ENCODE results near the gene KPNA3. TPM values are rescaled to one million over a fixed set of nuclear protein-coding genes. Genes with fewer than 3 reads are reported as not detected.

KPNA3 gene
- total and polyA plus RNA-seq, 2 experiments from 2014 or later, result 30.5 to 55.7 TPM

- ATAC-seq, result peak; percentile 96
- Mint-ChIP-seq H3K27me3 (ENCODE audit: insufficient read depth, low read depth, poor library complexity) (peaks cover 1% of the 10 kb centered on the region), H3K27ac (peak overlapping the region; percentile 19; the same call in 1 of the 2 replicates), H3K9me3 (no peaks in the 10 kb centered on the region; the same call in 2 of the 3 replicates), H3K4me3 (no peak overlapping the region), H3K4me1 (peaks cover 35% of the 10 kb centered on the region), H3K36me3 (ENCODE audit: low read depth) (peaks cover 55% of the 10 kb centered on the region)
- H3K4me2 ChIP-seq, result no peak overlapping the region
- H3K4me1 ChIP-seq (ENCODE audit: insufficient read depth), result peaks cover 25% of the 10 kb centered on the region
- H3K9me2 ChIP-seq (ENCODE audit: insufficient read depth), result no peaks in the 10 kb centered on the region
- H3F3A ChIP-seq (replicated peaks; ENCODE audit: low read depth), result no peaks in the 10 kb centered on the region
- H3K79me2 ChIP-seq (replicated peaks; ENCODE audit: insufficient read depth), result peaks cover 50% of the 10 kb centered on the region
- no peak overlapping the region for H2AFZ ChIP-seq
- peak; percentile 80 for DNase-seq (ENCODE audit: low spot score)
- H3K27ac ChIP-seq (ENCODE audit: low read depth), result no peak overlapping the region
- H3K36me3 ChIP-seq (ENCODE audit: insufficient read depth), result peaks cover 14% of the 10 kb centered on the region
- H3K27me3 ChIP-seq (ENCODE audit: insufficient read depth), result no peaks in the 10 kb centered on the region
- no peak overlapping the region for H3K4me3 ChIP-seq
- H4K20me1 ChIP-seq (replicated peaks; ENCODE audit: insufficient read depth), result peaks cover under 1% of the 10 kb centered on the region
- TF ChIP-seq NANOG (IDR thresholded peaks at IDR 0.05; ENCODE audit: borderline replicate concordance) (no peak), CTCF (conservative IDR thresholded peaks at IDR 0.05; ENCODE audit: low read depth in 2 of 2) (peak; percentile 65 to 86), POLR2AphosphoS5 (IDR thresholded peaks at IDR 0.05; ENCODE audit: low read depth) (no peak)
Observed at GRCh38 chr13:49669735-49670309, 122.7 kb downstream of the KPNA3 start.

- peaks cover 2% of the 10 kb centered on the region for H3K27me3 Mint-ChIP-seq (ENCODE audit: insufficient read depth, low read depth, poor library complexity)
- H3K27ac Mint-ChIP-seq, result no peak overlapping the region
Observed at GRCh38 chr13:49667773-49668172, 124.7 kb downstream of the KPNA3 start.

GRCh38 chr13:49664606-49665005, 127.9 kb downstream of the KPNA3 start:
- ATAC-seq (peak; percentile 85), DNase-seq (ENCODE audit: low spot score) (no peak)
- Mint-ChIP-seq H3K36me3 (ENCODE audit: low read depth) (peaks cover 76% of the 10 kb centered on the region), H3K27ac (no peak overlapping the region), H3K9me3 (no peaks in the 10 kb centered on the region; the same call in 2 of the 3 replicates), H3K27me3 (ENCODE audit: insufficient read depth, low read depth, poor library complexity) (peaks cover 2% of the 10 kb centered on the region), H3K4me1 (peaks cover 3% of the 10 kb centered on the region; the same call in 2 of the 3 replicates), H3K4me3 (no peak overlapping the region)
- no peak overlapping the region for H2AFZ ChIP-seq
- H3K27ac ChIP-seq (ENCODE audit: low read depth), result no peak overlapping the region
- peaks cover 31% of the 10 kb centered on the region for H3K36me3 ChIP-seq (ENCODE audit: insufficient read depth)
- H3K4me3 ChIP-seq, result no peak overlapping the region
- no peaks in the 10 kb centered on the region for H3K9me2 ChIP-seq (ENCODE audit: insufficient read depth)
- H3F3A ChIP-seq (replicated peaks; ENCODE audit: low read depth), result no peaks in the 10 kb centered on the region
- H4K20me1 ChIP-seq (replicated peaks; ENCODE audit: insufficient read depth), result peaks cover 5% of the 10 kb centered on the region
- H3K4me2 ChIP-seq, result no peak overlapping the region
- H3K4me1 ChIP-seq (ENCODE audit: insufficient read depth), result no peaks in the 10 kb centered on the region
- H3K79me2 ChIP-seq (replicated peaks; ENCODE audit: insufficient read depth), result peaks cover 7% of the 10 kb centered on the region
- no peaks in the 10 kb centered on the region for H3K27me3 ChIP-seq (ENCODE audit: insufficient read depth)
- TF ChIP-seq ZNF331 (CRISPR knock-in tag; IDR thresholded peaks at IDR 0.05; ENCODE audit: low read depth) (no peak), ETS1 (IDR thresholded peaks at IDR 0.05) (no peak), NANOG (IDR thresholded peaks at IDR 0.05; ENCODE audit: borderline replicate concordance) (no peak), JUNB (IDR thresholded peaks at IDR 0.05; ENCODE audit: unreplicated experiment) (no peak), CTCF (conservative IDR thresholded peaks at IDR 0.05; ENCODE audit: low read depth in 2 of 2) (no peak), POLR2AphosphoS5 (IDR thresholded peaks at IDR 0.05; ENCODE audit: low read depth) (no peak), ZNF114 (CRISPR knock-in tag; IDR thresholded peaks at IDR 0.05) (no peak)

More at GRCh38 chr13:49667773-49668172, 124.7 kb downstream of the KPNA3 start:
- Mint-ChIP-seq H3K36me3 (ENCODE audit: low read depth) (peaks cover 59% of the 10 kb centered on the region), H3K9me3 (no peaks in the 10 kb centered on the region; the same call in 2 of the 3 replicates), H3K4me3 (no peak overlapping the region), H3K4me1 (peaks cover 34% of the 10 kb centered on the region)
- no peak overlapping the region for H2AFZ ChIP-seq
- H4K20me1 ChIP-seq (replicated peaks; ENCODE audit: insufficient read depth), result peaks cover 5% of the 10 kb centered on the region
- DNase-seq (ENCODE audit: low spot score) (no peak), ATAC-seq (no peak)
- no peak overlapping the region for H3K4me3 ChIP-seq
- peaks cover 22% of the 10 kb centered on the region for H3K36me3 ChIP-seq (ENCODE audit: insufficient read depth)
- peaks cover 30% of the 10 kb centered on the region for H3K79me2 ChIP-seq (replicated peaks; ENCODE audit: insufficient read depth)
- peaks cover 23% of the 10 kb centered on the region for H3K4me1 ChIP-seq (ENCODE audit: insufficient read depth)
- H3K9me2 ChIP-seq (ENCODE audit: insufficient read depth), result no peaks in the 10 kb centered on the region
- no peaks in the 10 kb centered on the region for H3F3A ChIP-seq (replicated peaks; ENCODE audit: low read depth)
- TF ChIP-seq NANOG (IDR thresholded peaks at IDR 0.05; ENCODE audit: borderline replicate concordance), result no peak
- no peak for TF ChIP-seq EZH2 (IDR thresholded peaks at IDR 0.05; ENCODE audit: low read depth, unreplicated experiment)
- no peaks in the 10 kb centered on the region for H3K27me3 ChIP-seq (ENCODE audit: insufficient read depth)
- H3K4me2 ChIP-seq, result no peak overlapping the region
- no peak overlapping the region for H3K27ac ChIP-seq (ENCODE audit: low read depth)

Measured in GM23338 (cell line).